GM21825 (cell line): ENCODE measurements around the gene MAML3.
A peak's percentile ranks its signal among the peaks of the same experiment; 100 is the strongest.

Source experiments
- ATAC-seq: cut with Tn5 transposase; IDR thresholded peaks from one replicate; pipeline ENCODE4 v1.9.1; 2021; ENCODE audit warnings: mild to moderate bottlenecking, moderate library complexity; ENCODE audit not compliant: unreplicated experiment

MAML3 gene

GRCh38 chr4:140080883-140081282 lies 73.1 kb downstream of the MAML3 start:
- no peak for ATAC-seq

DNA sequence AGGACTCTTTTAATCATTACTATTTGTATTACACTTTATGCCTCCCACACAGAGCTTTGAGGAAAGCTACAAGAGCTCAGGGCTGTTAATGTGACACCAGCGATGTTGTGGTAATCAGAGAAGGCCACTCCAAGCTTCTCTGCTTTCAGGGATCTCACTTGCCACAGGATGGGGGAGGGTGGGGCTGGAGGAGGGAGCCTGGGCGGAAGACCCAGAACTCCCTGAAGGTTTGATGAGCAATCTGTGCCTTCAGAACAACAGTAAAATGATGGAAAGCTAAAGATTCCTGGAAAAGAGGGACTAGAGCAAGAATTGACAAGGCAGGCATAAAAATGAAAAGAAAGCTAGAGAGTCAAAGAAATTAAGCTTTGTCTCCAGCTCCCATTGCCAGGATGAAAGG lies 75.6 kb downstream of the MAML3 start:
- no peak for ATAC-seq

DNA sequence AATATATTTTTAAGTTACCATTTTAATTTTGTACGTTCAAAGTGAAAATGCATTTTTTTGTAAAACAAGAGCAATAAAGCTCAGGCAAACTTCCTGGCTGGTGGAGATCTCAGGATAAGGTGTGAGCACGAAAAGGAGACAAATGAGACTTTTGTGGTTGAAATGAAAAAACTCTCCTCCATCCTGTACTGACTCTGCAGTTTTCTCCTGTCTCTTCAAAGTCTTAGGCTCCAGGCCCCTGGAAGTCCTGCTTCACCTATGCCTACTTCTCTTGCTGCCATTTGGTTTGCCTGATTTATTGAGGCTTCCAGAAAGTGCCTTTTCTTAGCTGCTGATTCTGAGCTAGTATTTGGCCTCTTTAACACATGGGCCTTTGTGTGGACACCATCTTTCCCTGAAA lies 77.7 kb downstream of the MAML3 start:
- no peak for ATAC-seq

DNA sequence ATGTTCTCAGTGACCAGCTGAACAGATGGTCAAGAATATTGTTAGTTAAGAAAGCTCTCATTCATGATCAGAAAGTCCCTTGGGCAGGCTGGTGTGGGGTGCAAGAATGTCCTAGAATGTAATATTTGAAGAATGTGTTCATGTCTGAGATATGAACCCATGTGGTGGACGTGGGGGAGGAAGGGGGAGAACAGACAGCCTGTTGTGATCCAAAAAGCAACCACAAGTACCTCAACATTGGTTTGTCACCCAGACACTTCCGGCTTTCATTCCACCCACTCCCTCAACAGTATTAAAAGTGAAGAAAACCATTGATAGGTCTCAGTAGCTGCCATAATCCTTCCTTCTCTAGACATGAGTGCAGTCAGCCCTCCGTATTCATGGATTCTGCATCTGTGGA lies 82.2 kb downstream of the MAML3 start:
- peak; percentile 83 for ATAC-seq

GRCh38 chr4:140070973-140071372 lies 83.0 kb downstream of the MAML3 start:
- no peak for ATAC-seq

- ATAC-seq: no peak
These were observed 83.6 kb downstream of the MAML3 start for GRCh38 chr4:140070366-140070765.

- ATAC-seq: no peak
These were observed 84.9 kb downstream of the MAML3 start for GRCh38 chr4:140069066-140069465.

DNA sequence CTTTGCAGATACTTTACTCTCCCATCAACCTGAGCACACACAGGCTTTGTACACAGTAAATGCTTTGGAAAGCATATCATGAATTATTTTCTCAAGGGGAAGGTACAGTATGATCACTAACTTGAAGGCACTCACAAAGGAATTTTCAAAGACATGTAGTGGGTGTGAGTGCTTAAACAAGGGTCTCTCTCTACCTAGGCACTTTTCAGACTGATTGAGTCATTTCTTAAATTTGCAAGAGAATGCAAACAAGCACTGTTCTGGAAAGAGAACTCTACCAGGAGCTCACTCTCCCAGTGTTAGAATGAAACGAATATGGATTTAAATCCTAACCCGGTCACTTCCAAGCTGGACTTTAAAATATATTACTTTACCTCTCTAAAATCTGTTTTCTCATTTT lies 85.7 kb downstream of the MAML3 start:
- ATAC-seq: no peak

DNA sequence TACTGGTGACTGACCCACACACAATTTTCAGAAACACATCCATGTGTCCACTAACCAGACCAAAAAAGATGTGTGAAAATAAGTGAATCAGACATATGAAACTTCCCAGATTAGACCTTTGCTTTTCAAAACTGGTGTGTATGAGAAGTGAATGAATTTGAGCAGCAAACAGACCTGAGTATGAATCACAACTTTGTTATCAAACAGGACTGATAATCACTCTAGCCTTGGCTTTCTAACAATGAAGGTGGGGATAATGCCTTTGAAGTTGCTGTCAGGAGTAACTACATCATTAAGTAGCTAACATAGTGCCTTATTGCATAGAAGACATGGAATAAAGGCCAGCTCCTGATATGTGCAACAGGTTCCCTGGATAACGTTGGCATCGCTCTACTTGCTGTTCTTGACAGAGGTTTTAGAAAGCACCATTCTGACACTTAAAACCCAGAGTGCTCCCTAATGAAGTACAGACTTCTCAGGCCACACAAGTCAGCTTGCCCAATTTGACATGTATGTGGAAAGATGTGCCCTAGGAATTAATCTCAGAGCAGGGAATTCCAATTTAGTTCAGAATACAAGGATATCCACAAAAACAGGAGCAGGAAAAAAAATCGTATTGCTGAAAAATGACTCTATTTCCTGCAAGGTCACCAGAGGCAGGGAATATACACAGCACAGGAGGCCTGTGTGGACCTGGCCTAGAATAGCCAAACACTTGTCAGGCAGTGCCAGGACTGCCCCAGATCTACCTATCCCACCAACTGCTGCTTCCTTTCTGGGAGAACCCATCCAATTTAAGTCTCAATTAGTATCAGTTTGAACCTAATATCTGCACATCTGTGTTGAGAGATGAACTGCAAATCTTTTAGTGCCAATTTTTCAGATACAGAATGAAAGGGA lies 87.7 kb downstream of the MAML3 start:
- ATAC-seq: no peak

DNA sequence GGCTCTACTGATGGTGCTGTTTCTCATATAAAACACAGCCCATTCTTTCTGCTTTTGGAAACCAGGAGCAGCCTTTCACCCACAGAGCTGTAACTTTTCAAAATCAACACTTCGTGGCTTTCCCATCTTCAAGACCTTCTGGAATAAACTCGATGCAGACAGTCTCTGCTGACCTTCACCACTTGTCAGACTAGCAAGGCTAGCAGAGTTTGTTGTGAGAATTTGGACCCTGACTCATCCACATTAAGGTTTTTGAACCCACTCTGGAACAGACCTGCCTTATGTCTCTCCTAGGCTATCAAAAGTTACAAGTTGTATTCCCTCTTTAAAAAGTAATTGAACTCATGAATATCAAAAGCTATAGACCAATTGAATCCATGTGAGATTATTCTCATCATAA lies 88.6 kb downstream of the MAML3 start:
- ATAC-seq: no peak

DNA sequence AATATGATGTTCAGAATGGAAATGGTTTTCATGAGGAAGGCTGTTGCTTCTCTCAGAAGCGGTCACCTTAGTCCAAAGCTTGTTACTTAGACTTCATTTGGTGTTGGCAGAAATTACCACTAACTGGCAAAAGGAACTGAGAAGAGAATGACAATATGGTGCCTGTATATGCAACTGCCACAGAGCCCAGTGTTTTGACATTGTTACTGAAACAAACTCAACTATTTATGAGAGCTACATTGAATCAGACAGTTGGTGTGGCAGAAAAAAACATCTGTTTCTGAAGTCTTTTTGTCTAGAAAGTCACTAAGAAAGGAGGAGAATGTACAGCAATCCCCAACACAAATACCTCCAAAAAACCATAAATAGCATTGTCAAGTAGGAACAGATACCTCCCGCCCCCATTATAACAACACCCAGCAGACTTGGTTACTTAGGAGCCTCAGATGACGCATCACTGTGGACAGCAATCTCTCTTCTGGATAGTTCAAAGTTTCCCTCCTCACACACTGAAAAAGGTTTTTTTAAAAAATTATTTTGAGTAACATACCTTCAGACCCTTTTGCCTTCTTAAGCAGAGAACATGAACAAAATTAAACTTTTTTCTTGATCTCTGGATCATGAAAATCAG lies 92.2 kb downstream of the MAML3 start:
- ATAC-seq: no peak

- no peak for ATAC-seq
These were observed 92.8 kb downstream of the MAML3 start for GRCh38 chr4:140061194-140061593.

GRCh38 chr4:140059159-140059558 lies 94.8 kb downstream of the MAML3 start:
- ATAC-seq: no peak

DNA sequence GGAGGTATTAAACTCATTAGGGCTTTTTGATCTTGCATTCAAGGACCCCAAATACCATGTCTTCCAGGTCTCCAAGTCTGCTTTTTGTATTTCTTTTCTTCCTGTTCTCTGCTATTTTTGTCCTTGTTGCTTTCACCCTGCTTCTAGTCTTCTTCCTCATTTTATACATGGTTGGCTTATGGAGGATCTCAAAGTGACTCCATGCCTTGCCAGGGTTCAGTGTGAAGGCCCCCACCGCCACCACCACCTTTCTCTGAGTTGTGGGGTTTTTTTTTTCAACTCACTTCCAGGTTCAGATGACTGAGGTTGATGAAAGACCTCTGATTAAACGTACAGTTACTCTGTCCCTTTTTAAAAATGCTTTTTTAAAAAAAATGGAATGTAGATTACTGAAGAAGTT lies 96.3 kb downstream of the MAML3 start:
- ATAC-seq: no peak

GRCh38 chr4:140056015-140056414 lies 98.0 kb downstream of the MAML3 start:
- no peak for ATAC-seq

DNA sequence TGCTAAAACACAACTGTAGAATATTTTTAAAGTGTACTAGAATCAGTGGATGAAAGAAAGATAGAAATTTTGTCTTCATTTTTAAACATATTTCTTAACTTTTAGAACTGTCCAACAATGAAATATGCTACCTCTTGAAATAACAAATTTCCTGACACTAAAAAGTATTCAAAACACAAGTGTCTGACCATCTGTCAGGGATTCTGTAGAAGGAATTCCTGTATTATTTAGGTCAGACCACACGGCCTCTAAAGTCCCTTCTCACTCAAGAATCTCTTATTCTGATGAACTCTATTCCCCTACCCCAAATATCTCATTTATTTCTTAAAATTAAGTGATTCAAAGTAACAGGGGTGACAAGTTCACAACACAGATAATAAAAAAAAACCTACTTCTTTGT lies 99.1 kb downstream of the MAML3 start:
- ATAC-seq: no peak

DNA sequence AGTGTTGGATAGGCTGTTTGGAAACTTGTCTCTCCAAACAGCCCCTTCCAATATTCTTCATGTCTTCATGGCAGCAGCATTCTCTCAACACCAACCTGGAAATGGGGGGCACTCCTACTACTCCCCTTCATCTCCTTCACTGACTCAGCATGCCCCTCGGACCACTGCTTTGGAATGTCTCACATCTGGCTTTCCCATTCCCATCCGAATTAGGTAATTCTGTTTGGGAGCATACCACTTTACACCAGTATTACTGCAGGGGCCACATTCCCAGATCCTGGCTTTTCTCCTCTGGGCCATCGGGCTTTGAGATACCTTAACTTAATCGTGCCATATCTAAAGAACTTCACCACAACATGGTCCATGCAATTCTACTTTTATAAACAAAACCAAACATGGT lies 100.8 kb downstream of the MAML3 start:
- ATAC-seq: no peak

DNA sequence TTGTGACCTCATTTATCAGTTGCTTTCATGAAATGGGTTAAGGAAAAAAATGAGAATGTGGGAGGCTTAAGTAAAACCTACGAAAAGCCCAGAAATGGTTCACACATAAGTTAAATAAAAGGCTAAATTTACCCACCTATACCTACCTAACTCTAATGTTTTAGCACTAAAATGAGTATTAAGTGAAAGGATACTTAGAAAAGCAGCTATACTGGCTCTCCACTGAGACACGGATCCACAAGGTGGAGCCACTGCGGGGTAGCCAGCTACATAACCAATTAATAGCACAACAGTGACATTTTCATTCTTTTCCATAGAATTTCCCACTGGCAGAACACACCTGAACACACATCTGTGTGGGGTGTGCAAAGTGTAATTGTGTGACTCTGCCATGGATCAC lies 101.9 kb downstream of the MAML3 start:
- ATAC-seq: no peak

GRCh38 chr4:140049849-140050637 lies 103.9 kb downstream of the MAML3 start:
- ATAC-seq: no peak

DNA sequence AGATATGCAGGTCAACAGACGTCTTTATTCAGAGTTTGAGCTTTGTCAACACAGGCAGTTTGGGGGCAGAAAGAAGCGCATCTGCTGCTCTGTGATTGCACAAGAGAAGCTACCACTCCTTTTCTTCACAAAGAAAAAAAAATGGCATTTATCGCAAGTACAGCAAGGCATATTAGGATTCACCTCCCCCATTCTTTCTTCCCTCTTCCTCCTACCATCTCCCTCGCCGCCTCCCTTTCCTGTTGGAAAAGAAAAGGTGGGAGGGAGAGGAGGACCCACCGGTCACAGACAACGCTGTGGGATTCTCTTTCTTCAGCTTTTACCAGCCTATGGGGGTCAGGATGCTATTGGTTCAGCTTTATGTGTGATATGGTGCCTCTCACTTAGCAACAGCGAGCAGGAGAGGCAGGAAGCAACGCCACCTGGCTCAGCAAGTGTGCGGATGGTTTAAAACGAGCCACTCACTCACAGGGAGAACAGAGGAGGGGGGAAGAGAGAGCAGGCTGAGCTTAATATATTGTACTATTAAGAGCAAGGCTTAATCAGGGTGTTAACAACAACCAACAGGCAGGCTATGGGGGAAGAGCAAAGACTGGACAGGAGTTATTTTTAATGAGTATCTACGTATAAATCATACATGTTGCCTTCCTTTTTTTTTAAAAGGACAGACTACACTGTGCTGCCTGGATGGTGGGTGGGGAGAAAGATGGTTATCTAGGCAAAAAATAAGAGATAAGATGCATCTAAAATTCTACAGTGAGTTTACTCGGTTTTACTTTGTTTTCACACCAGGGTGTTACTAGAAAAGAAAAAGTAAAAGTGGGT lies 104.7 kb downstream of the MAML3 start:
- no peak for ATAC-seq
